Uterus (tissue), 4 donors: ENCODE results near the gene C1QTNF3. TPM values are rescaled to one million over a fixed set of nuclear protein-coding genes. Genes with fewer than 3 reads are reported as not detected.

ENCODE experiments used
- DNase-seq, 2 donors: peaks; one replicate each; pipeline ENCODE4 v3.0.0-alpha.2; 2019 to 2020
- H3K27ac ChIP-seq, 2 donors: fragments of 200-600 bp; sonication (generic); 1 replicate in 1 of 2; 2 replicates in 1 of 2; pipeline ENCODE4 v1.5.1; 2016 to 2018
- H3K27me3 ChIP-seq, 2 donors: fragments of 200-600 bp; sonication (generic); one replicate each; pipeline ENCODE4 v1.5.1; 2018 to 2019; ENCODE audit warnings: control low read depth in 1 of 2
- H3K36me3 ChIP-seq, 2 donors: fragments of 200-600 bp; sonication (generic); one replicate each; pipeline ENCODE4 v1.5.1; 2019; ENCODE audit warnings: control low read depth in 1 of 2
- H3K4me1 ChIP-seq, 2 donors: fragments of 200-600 bp; sonication (generic); one replicate each; pipeline ENCODE4 v1.5.1; 2018 to 2019; ENCODE audit warnings: control low read depth in 1 of 2
- H3K4me3 ChIP-seq, 2 donors: fragments of 200-600 bp; sonication (generic); 1 replicate in 1 of 2; 2 replicates in 1 of 2; pipeline ENCODE4 v1.5.1; 2018 to 2019; ENCODE audit warnings: mild to moderate bottlenecking in 1 of 2
- H3K9me3 ChIP-seq, 2 donors: fragments of 200-600 bp; sonication (generic); one replicate each; pipeline ENCODE4 v1.5.1; 2019; ENCODE audit warnings: control low read depth in 1 of 2
- CTCF ChIP-seq, 4 experiments: fragments of 200-600 bp in 2 of 4; fragments of 450-650 bp in 2 of 4; sonication (generic) in 2 of 4; IDR thresholded peaks; one replicate each; pipeline ENCODE4 v1.5.1; 2016 to 2019; ENCODE audit warnings: antibody characterized with exemption in 4 of 4, mild to moderate bottlenecking in 2 of 4, moderate library complexity in 1 of 4
- POLR2A ChIP-seq, 2 donors: fragments of 450-650 bp; IDR thresholded peaks; one replicate each; pipeline ENCODE4 v1.6.1; 2016; ENCODE audit warnings: antibody characterized with exemption in 2 of 2, mild to moderate bottlenecking in 1 of 2, moderate library complexity in 1 of 2
- intact Hi-C: fragments of 100-400 bp; cut with DNase I; formaldehyde crosslinking; loops from one replicate; pipeline ENCODE4 v1.15.1; 2023; ENCODE audit warnings: low total_unique reads
- small RNA-seq: library from RNA; depleted of rRNA; stranded (forward); fragments of <200 nt; gene quantifications from one replicate; pipeline ENCODE3, GENCODE V24; 2016
- total RNA-seq, 4 donors: library from RNA; depleted of rRNA in 3 of 4; stranded (reverse); fragments of >200 nt in 3 of 4; gene quantifications; one replicate each; pipeline versions ENCODE4 v1.1.0 to v1.2.4, GENCODE V29; 2014 to 2023
- donor health status: DM: yes; HTN: yes; CAD: no.

C1QTNF3 gene
- total RNA-seq, 4 donors from 2014 or later, result 7.6 to 35.9 (median 13.3) TPM

DNA sequence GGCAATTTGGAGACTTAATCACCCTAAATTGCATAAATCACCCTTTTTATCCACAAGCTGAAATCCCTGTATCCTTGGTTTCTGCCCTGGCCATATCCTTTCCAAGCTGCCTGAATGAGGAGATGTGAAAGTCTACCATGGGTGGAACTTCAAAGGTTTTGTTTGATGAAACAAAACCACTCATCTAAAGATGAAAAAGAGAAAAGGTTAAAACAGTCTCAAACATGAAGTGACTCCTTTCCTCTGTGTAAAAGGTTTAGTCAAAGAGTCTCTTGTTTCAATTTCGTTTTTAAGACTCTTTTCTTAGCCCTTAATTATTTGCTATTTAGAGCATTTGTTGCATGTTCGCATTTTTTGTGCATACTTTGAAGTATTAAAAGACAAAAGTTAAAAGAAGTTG is 69.7 kb downstream of the C1QTNF3 start:
- DNase-seq, result no peak
- Histone ChIP-seq H3K9me3 (no peaks in the 10 kb centered on the region), H3K4me3 (no peak overlapping the region), H3K27me3 (no peaks in the 10 kb centered on the region), H3K4me1 (no peaks in the 10 kb centered on the region), H3K27ac (no peak overlapping the region), H3K36me3 (no peaks in the 10 kb centered on the region)
- TF ChIP-seq POLR2A (IDR thresholded peaks at IDR 0.05) (no peak), CTCF (IDR thresholded peaks at IDR 0.05) (no peak)
- intact Hi-C loops, result no loop called here

DNA sequence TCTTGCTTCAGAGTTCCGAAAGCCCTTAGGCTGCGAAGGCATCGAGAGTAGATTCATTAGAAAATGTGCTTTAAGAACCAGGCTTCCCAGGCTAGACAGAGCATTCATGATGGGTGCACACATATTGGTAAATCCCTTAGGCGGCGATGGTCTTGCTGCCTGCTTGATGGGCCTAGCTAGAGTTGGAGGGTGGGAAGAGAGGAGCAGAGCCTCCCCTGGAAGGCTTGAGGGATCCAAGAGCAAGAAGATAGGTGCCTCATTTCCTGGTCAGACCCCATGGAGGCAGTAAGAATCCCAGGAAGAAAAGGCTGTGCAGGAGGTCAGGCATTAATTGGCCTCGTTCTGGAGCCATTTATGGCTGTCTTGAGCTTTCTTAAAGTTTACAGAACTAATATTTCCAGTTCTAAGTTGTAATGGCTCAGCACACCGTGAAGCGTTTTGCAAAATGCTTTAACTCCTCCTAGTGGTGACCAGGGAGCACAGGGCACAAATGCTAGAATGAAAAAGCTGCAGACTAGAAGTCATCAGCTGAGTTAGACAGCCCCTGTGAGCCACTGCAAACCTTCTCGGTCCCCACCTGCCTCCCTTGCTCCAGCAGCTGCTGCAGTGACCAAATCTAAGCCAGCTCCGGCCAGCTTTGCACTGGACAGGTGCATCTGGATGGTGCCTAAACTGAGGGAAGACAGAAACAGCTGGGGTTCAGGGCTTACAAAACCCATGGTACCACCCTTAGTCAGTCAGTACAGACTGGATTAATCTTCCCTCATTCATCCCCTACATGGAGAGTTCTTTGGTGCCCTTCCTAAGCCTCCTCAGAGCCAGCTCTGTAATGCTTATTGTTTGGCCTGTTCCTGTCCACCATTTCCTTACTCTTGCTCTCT is 73.2 kb downstream of the C1QTNF3 start:
- Histone ChIP-seq H3K27me3 (no peaks in the 10 kb centered on the region), H3K4me3 (no peak overlapping the region), H3K4me1 (no peaks in the 10 kb centered on the region), H3K36me3 (no peaks in the 10 kb centered on the region), H3K27ac (no peak overlapping the region), H3K9me3 (no peaks in the 10 kb centered on the region)
- no peak for DNase-seq
- intact Hi-C loops, result no loop called here
- TF ChIP-seq CTCF (IDR thresholded peaks at IDR 0.05), result peak; percentile 36 to 56 (median 47)
- TF ChIP-seq POLR2A (IDR thresholded peaks at IDR 0.05), result no peak

DNA sequence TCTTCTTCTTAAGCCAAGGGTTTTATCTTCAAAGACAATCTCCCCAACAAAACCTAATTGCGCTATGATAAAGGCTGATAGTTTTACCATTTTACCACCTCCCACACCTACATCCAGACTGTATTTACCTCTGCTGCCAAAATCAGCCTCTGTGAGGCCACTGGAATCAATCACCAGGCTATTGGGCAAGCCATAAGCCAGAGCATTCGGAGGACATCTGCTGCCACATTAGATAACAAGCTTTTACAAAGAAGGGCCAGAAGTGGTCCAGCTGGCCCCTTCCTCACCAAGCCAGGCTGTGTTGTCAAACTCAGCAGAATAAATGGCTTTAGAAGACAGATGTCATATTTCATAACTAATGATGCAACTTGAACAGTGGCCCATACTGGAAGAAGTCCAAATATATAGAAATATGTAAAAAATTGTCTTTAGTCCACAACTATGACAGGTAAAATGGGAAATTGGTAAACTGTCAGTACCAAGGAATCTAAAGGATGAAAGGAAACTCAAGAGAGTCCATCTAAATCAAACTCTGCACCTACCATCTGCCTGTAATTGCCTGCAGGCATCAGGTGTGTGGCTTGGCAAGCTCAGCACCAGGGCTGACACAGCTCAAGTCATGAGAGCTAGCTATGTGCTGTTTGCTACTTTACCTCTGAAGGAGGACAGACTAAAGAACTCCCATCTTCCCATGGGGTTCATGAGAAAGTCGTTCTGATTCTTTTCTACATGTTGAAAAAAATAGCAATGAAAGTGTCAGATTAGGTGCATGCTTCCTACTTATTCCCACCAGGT is 74.6 kb downstream of the C1QTNF3 start:
- Histone ChIP-seq H3K36me3 (no peaks in the 10 kb centered on the region), H3K9me3 (no peaks in the 10 kb centered on the region), H3K4me3 (no peak overlapping the region), H3K27me3 (no peaks in the 10 kb centered on the region), H3K4me1 (no peaks in the 10 kb centered on the region), H3K27ac (no peak overlapping the region)
- no peak for TF ChIP-seq CTCF (IDR thresholded peaks at IDR 0.05)
- TF ChIP-seq POLR2A (IDR thresholded peaks at IDR 0.05), result no peak
- no peak for DNase-seq
- intact Hi-C loops, result no loop called here

Small RNA genes within 50 kb of the gene (small RNA-seq; reads per million reads assigned to genes)
- not detected for gene AC139783.1

Other genes with a start within 250 kb of the C1QTNF3 start
- 10 to 100 TPM in 2 of 4 donors, 1 to 10 TPM in 1, under 1 TPM in 1; 0.51 to 37.5 (median 15.6) TPM for gene ADAMTS12, start 151.2 kb downstream of the C1QTNF3 start, total RNA-seq
- gene RXFP3, start 106.8 kb downstream of the C1QTNF3 start, total RNA-seq, result not detected
- under 1 TPM in 1 of 4 donors, not detected in 3; 0.58 TPM for gene SLC45A2, start 58.5 kb downstream of the C1QTNF3 start, total RNA-seq
- 10 to 100 TPM in 1 of 4 donors, 1 to 10 TPM in 3; 7.9 to 14.9 (median 9.0) TPM for gene AMACR, start 35.2 kb downstream of the C1QTNF3 start, total RNA-seq